GM19455 (cell line): ENCODE results near the gene MIA.
"Not testable (repeated sequence)": the region's sequence is repeated elsewhere in the genome, so short reads cannot be mapped to it uniquely, and the experiment has no call there.

Experiments used
- ATAC-seq: cut with Tn5 transposase; IDR thresholded peaks from one replicate; pipeline ENCODE4 v1.9.1; 2021; ENCODE audit not compliant: unreplicated experiment

The MIA gene

GRCh38 chr19:40802300-40803169, 27.2 kb downstream of the MIA start:
- no peak for ATAC-seq

GRCh38 chr19:40803170-40803856, 28.0 kb downstream of the MIA start:
- no peak for ATAC-seq

DNA sequence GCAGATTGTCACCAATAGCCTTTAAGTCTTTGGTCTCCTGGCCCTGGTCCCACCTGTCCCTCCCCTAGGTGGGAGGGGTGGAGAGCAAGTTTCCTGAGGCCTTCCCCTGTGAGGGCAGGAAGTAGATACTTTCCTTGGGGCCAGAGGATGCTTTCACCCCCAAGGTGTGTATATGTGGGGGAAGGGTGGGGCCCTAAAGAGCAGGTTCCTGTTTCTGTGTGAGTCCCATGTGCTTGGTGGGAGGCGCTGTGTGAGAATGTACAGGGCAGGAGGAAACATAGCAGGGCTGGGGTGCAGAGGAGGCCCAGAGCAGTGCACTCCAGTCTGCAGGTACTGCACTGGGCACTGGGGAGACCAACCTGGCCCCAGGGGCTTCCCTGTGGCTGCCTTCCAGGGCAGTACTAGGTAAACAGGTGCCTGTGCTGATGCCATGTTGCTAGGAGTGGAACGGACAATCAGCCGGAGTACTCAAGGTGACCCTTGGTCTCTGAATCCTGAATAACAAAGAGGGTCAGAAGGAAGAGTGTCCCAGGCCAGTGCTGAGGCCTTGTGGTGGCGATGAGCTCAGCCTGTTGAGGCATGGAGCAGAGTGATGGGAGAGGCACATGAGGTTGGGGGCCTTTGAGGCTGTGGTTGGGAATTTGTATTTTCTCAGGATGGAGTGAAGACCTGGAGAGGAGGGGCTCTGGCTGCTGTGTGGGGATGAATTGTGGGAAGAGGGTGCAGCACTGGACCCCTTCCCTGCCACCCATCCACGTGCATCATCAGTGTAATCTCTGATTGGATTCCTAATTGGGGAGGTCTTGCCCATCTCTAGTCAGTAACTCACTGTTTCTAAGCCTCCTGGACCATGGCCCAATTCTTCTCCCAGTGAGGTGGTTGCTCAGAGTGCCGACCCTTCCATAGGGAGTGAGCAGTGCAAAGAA, 28.8 kb downstream of the MIA start:
- ATAC-seq: no peak

- no peak for ATAC-seq
These were observed 29.5 kb downstream of the MIA start for GRCh38 chr19:40804783-40805242.

DNA sequence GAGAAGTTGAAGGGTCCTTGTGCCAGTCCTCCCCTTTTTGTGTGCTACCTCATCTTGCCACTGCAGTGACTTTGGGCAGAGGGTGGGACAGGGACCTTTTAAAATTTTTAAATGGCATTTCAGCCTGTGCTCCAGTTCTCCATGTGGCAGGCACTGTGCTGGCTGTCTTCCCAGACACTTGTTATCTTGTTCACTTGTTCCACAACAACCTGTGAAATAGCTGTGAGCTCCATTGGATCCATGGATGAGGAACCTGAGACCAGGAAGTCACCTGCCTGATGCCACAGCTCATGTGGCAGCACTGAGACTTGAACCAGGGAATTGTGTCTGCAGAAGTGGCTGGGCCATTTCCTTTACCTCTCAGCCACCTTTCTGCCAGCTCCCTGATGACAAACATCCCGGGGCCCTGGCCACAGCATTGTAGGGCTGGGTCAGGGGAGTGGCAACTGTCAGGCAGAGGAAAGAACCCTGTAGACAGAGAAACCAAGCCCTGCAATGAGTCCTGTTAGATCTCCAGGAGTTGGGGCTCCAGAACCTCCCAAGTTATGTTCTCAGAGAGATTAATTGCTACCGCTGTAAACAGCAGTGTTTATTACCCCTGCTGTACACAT, 30.0 kb downstream of the MIA start:
- ATAC-seq: no peak

DNA sequence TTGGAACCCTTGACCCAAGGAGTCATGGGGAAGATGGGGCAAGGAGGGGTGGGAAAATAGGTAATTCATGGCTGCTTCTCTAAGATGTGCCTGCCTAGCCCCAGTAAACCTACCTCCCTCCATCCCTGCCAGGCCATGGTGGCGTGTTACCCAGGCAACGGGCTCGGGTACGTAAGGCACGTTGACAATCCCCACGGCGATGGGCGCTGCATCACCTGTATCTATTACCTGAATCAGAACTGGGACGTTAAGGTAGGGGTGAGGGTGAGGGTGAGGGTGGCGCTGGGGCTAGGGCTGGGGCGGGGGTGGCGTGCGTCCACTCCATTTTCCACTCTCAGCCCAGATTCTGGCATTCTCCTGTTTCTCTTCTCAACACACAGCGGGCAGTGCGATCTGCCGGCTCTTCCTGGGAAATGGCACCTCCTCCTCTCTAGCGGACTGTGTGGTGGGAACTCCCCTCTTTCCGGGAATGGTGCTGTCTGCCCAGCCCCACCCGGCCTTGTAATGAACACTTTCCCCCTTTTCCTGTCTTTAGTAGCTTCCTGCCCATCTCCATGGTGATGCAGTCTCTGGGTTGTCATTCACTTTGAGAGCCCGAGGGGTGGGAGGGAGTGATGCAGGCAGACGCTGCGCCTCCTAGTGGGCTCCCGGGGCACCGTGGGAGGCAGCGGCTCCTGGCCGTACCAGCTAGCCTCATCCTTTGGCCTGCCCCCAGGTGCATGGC, 31.3 kb downstream of the MIA start:
- no peak for ATAC-seq

GRCh38 chr19:40807147-40808020, 32.1 kb downstream of the MIA start:
- no peak for ATAC-seq

- ATAC-seq: no peak
These were observed 32.7 kb downstream of the MIA start for GRCh38 chr19:40808021-40808325.

DNA sequence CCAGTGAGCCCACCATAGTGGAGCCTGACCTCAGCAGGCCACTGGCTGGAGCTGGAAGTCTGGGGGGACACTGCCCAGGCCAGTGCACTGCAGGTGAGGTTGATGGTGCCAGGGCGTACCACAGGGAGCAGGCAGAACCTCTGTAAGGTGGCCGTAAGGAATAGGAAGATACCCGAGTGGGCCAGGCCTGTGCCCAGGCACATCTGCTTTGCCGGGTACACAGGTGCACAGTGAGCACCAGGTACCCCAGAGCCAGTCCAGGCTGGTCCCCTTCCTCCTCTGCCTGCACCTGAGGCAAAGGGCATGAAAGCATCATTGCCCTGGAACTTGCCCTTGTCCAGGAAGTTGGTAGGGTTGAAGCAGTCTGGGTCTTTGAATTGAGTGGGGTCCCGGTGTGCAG, 33.2 kb downstream of the MIA start:
- no peak for ATAC-seq

DNA sequence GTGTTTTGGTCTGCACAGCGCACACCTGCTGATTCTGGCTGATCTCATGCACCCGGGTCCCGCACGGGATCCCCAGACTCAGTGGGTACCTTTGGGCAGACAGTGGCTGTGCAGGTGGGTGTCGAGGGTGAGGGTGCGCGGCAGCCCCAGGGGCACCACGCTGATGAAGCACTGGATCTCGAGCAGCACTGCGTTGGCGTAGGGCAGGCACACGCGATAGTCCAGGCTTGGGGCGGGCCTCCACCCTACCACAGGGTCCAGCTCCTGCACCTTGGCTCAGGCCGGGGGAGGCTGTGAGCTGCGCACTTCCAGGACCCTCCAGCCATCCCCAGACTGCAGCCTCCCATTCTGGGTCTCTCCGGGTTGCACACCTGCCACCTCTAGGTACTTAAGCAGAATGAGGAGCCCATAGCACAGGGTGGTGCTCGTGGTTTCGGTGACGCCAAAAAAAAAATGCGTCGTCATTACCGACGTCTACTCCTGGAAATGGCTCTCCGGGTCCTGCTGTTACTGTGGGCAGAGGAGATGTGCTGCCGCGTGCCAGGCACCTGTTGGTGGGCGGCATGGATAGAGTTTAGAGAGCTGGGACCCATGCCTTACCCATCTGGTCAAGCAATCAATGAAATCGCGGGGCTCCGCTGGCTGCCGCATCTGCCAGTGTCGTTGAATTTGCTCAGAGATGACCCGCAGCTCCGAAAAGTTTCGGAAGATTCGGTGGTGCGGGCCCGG, 34.2 kb downstream of the MIA start:
- no peak for ATAC-seq

DNA sequence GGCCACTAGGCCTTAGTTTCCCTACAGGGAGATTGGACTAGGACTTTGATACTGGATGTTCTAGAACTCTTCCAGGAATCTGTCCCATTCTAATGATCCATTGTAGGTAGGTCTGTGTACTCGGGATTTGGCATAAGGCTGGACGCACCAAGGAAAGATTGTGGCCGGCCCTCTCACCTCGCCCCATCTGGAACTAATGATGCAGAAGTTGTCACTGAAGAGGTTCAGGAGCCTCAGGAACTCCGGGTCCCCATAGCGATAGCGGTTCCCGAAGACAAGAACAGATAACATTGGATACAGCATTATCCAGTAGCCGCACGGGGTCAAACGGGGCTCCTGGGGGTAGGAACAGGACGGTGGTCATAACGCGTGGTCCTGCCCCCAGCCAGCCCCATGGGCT, 34.8 kb downstream of the MIA start:
- ATAC-seq: no peak

DNA sequence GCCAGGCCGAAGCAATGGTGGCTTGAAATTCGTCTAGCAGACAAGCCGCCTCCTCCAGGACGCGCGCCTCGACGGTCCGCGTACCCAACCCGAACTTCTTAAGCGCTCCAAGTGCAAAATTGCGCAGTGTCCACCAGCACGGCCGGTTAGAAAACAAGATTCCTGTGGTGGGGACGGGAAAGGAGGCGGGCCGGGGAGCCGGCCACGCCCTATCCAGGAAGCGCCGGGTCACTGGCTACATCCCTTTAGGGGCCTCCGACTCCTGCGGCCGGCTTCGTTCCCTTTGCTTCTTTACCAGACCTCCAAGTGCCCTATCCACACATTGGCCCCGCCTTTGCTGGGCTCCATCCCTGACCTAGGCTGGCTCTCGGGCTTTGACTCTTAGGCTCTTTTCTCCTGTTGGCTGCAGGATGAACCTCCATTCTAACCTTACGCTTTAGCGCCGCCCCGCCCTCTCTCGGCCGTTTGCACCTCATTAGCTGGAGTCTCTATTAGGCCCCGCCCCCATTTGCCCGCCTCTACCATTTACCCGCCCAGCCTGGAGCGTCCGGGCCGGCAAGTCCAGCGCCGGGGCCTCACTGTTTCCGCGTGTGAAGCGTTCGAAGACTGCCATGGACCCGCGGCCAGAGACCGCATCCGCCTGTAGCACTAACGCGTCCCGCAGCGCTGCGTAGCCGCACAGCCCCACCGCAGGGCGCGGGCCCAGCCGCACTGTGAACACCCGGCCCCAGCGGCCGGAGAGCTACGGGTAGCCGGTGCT, 35.5 kb downstream of the MIA start:
- not testable (repeated sequence) for ATAC-seq

- ATAC-seq: no peak
These were observed 36.4 kb downstream of the MIA start for GRCh38 chr19:40811478-40812341.

DNA sequence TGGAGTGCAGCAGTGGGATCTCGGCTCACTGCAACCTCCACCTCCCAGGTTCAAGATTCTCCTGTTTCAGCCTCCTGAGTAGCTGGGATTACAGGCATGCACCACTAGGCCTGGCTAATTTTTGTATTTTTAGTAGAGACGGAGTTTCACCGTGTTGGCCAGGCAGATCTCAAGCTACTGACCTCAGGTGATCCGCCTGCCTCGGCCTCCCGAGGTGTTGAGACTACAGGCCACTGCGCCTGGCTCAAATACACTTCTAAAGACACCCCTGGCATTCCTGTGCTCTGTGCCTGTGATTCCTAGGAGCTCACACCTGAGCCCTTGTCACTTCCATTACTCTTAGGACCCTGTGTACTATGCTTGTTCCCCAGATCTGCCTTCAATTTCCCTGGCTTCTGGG, 37.2 kb downstream of the MIA start:
- ATAC-seq: not testable (repeated sequence)

DNA sequence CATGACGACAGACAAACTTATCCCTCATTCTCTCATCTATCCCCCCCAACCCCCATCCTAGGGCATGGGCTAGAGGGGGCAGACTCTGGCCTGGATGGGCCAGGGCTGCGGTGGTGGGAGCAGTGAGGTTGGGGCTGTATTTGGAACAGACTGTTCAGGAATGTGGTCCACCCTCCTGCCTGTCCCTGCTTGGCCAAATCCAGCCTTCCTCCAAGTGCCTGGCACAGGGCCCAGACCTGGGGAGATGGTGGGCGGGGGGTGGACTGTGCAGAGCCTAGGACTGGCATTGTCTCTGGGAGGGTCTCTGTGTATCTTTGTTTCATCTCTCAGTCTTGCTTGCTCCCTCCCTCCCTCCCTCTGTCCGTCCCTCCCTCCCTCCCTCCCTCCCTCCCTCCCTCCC, 37.9 kb downstream of the MIA start:
- ATAC-seq: no peak

GRCh38 chr19:40815223-40815622, 39.9 kb downstream of the MIA start:
- ATAC-seq: no peak
